Stimulated activated CD4-positive, alpha-beta T cell treated with anti-CD3 and anti-CD28 coated beads, Interleukin-15, amount 100 ng/mL, for 48 hours (primary cell): ENCODE data around the gene NR2F1.

Experiments used
- DNase-seq, 2 donors: peaks; one replicate each; pipeline ENCODE4 v3.0.0-alpha.2; 2020; ENCODE audit warnings: low read depth in 2 of 2

NR2F1 gene

DNA sequence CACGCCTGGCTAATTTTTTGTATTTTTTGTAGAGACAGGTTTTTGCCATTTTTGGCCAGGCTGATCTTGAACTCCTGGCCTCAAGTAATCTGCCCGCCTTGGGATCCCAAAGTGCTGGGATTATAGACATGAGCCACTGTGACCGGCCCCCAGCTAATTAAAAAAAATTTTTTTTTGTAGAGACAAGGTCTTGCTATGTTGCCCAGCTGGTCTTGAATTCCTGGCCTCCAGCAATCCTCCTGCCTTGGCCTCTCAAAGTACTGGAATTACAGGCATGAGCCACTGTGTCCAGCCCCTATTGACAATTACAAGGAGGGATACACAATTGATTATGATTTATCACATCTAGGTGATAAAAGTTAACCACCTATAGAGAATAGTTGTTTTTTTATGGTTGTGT is 59.5 kb downstream of the NR2F1 start:
- DNase-seq, result no peak
